EH (cell line): ENCODE results near the gene TRAPPC10.
"Not testable (repeated sequence)": the region's sequence is repeated elsewhere in the genome, so short reads cannot be mapped to it uniquely, and the experiment has no call there.

Experiments used
- DNase-seq: peaks from one replicate; pipeline ENCODE4 v3.0.0-alpha.2; 2015; ENCODE audit warnings: low read depth

TRAPPC10 gene

DNA sequence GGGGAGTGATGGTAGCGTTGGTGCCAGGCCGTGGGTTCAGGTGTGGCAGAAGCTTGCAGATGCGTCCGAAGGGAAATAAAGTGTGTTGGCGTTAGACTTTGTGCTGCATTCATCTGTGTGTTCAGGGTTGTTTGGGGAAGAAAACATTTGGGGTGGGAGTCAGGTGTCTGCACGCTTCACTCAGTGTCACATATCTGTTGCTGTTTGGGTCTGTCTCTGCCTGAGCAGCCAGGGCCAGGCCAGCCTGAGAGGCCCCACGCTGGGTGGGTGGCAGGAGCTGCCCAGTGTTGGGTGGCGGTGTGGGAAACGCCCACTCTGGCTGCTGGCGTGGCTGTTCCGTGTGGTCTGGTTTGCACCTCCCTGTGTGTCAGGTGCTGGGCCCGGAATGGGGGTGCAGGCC is 133.5 kb downstream of the TRAPPC10 start:
- not testable (repeated sequence) for DNase-seq

GRCh38 chr21:44147108-44147507 is 135.0 kb downstream of the TRAPPC10 start:
- not testable (repeated sequence) for DNase-seq

- not testable (repeated sequence) for DNase-seq
These were observed 138.1 kb downstream of the TRAPPC10 start for GRCh38 chr21:44150255-44150654.

DNA sequence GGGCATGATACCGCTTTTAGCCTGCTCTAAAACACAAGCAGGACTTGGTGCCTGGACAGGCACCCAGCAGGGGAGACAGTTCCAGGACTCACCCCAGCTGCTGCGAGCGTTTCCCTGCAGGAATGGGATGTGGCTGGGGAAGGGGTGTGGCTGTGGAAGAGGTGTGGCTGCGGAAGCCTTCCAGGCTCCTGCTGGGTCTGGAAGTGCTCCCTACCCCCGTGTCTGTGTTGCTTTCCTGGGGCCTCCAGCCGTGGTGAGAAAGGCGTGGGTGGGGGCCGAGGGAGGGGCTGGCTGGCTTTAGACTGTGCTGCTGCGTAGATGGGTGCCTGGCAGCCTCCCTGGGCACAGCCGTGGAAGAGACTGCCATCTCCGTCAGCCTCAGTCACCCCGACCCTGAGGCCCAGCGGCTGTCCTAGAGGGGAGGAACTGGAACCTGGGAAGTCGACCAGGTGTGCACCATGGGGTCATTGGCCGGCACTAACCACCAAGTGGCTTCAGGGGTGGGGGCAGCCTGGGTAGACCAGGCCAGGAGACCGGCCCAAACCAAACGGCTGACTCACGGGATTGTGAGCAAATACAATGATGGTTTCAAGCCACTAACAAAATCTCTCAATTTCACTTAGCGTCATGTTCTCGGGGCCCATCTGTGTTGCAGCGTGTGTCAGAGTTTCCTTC is 141.2 kb downstream of the TRAPPC10 start:
- peak; percentile 47 for DNase-seq

DNA sequence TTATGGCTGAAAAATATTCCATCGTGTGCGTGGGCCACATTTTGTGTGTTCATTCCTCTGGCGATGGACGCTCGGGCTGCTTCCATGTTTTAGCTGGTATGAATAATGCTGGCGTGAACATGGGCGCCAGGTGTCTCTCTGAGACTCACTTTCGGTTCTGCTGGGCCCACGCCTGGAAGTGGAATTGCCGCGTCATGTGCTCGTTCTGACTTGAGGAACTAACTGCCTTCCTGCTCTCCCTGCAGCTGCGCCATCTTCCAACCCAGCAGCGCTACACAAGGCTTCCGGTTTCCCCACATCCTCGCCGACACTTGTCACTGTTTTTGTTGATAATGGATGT is 141.8 kb downstream of the TRAPPC10 start:
- DNase-seq = not testable (repeated sequence)

GRCh38 chr21:44154816-44155230 is 142.7 kb downstream of the TRAPPC10 start:
- DNase-seq = not testable (repeated sequence)

- DNase-seq = not testable (repeated sequence)
These were observed 143.3 kb downstream of the TRAPPC10 start for GRCh38 chr21:44155231-44155993.

GRCh38 chr21:44155994-44156380 is 143.9 kb downstream of the TRAPPC10 start:
- not testable (repeated sequence) for DNase-seq
